Measurements from ENCODE around the gene SNCAIP.
A peak's percentile ranks its signal among the peaks of the same experiment; 100 is the strongest.

Gene SNCAIP

GRCh38 chr5:122401976-122402725, 90.1 kb downstream of the SNCAIP start:
- no peak for DNase-seq

- DNase-seq, result no peak
Measured at GRCh38 chr5:122402955-122403685, 91.1 kb downstream of the SNCAIP start.

- no peak for DNase-seq
Measured at GRCh38 chr5:122404018-122404417, 92.0 kb downstream of the SNCAIP start.

GRCh38 chr5:122404653-122405362, 92.8 kb downstream of the SNCAIP start:
- no peak for DNase-seq

- DNase-seq, result no peak
Measured at GRCh38 chr5:122405751-122406150, 93.7 kb downstream of the SNCAIP start.

- DNase-seq, result no peak
Measured at GRCh38 chr5:122406181-122406580, 94.1 kb downstream of the SNCAIP start.

GRCh38 chr5:122408592-122409224, 96.7 kb downstream of the SNCAIP start:
- DNase-seq, result no peak

- no peak for DNase-seq
Measured at GRCh38 chr5:122412966-122413365, 100.9 kb downstream of the SNCAIP start.

- DNase-seq, result no peak
Measured at GRCh38 chr5:122413722-122414121, 101.7 kb downstream of the SNCAIP start.

GRCh38 chr5:122415030-122415800, 103.2 kb downstream of the SNCAIP start:
- DNase-seq, result peak; percentile 9 to 24

- no peak for DNase-seq
Measured at GRCh38 chr5:122415801-122416120, 103.7 kb downstream of the SNCAIP start.

- DNase-seq, result no peak
Measured at GRCh38 chr5:122419142-122419894, 107.3 kb downstream of the SNCAIP start.

GRCh38 chr5:122420091-122420490, 108.1 kb downstream of the SNCAIP start:
- DNase-seq, result no peak

- DNase-seq, result no peak
Measured at GRCh38 chr5:122420537-122421236, 108.7 kb downstream of the SNCAIP start.

- DNase-seq, result no peak
Measured at GRCh38 chr5:122421374-122422079, 109.5 kb downstream of the SNCAIP start.

- DNase-seq, result no peak
Measured at GRCh38 chr5:122423221-122423620, 111.2 kb downstream of the SNCAIP start.

GRCh38 chr5:122424132-122424531, 112.1 kb downstream of the SNCAIP start:
- DNase-seq, result no peak

- DNase-seq, result no peak
Measured at GRCh38 chr5:122426301-122426700, 114.3 kb downstream of the SNCAIP start.

GRCh38 chr5:122427621-122428020, 115.6 kb downstream of the SNCAIP start:
- no peak for DNase-seq

GRCh38 chr5:122429545-122430318, 117.7 kb downstream of the SNCAIP start:
- DNase-seq, result no peak
